H1 (cell line): ENCODE results near the gene PGRMC1. TPM values are rescaled to one million over a fixed set of nuclear protein-coding genes. Genes with fewer than 3 reads are reported as not detected.
A peak's percentile ranks its signal among the peaks of the same experiment; 100 is the strongest.

Experiments
- CTCF ChIA-PET: fragments of 300-600 bp; sonication (Branson Sonifier 250); formaldehyde crosslinking; loops from one replicate; lab custom pipeline; 2021; ENCODE audit not compliant: partially characterized antibody; lab: Charles Lee
- POLR2A ChIA-PET: fragments of 300-600 bp; sonication (Branson Sonifier 250); formaldehyde crosslinking; loops from one replicate; lab custom pipeline; 2021; ENCODE audit warnings: inconsistent platforms; ENCODE audit not compliant: partially characterized antibody; lab: Charles Lee
- DNase-seq, 2 experiments: peaks; one replicate each; pipeline versions ENCODE4 v3.0.0 to v3.0.0-alpha.2; 2010 to 2022; ENCODE audit warnings: low spot score in 2 of 2, low read depth in 1 of 2, mixed read lengths in 1 of 2
- FAIRE-seq: peaks from 2 replicates; lab custom pipeline; 2011; peaks lifted over from hg19 to GRCh38; lab: Jason Lieb, UNC
- H2AFZ ChIP-seq: 2 replicates; pipeline ENCODE4 v1.8.1; 2012; ENCODE audit warnings: low read length, inconsistent platforms
- H2AK5ac ChIP-seq: 2 replicates; pipeline ENCODE4 v1.6.1; 2013; ENCODE audit warnings: low read depth, low read length
- H2BK120ac ChIP-seq: replicated peaks from 2 replicates; pipeline ENCODE3; 2013; ENCODE audit warnings: low read depth, low read length, inconsistent platforms
- H2BK12ac ChIP-seq: 2 replicates; pipeline ENCODE4 v1.6.1; 2013; ENCODE audit warnings: low read depth, low read length
- H2BK15ac ChIP-seq: 2 replicates; pipeline ENCODE4 v1.6.1; 2013; ENCODE audit warnings: low read length
- H2BK20ac ChIP-seq: 2 replicates; pipeline ENCODE4 v1.6.1; 2013; ENCODE audit warnings: low read length
- H2BK5ac ChIP-seq: 2 replicates; pipeline ENCODE4 v1.6.1; 2013; ENCODE audit warnings: low read depth, low read length
- H3K14ac ChIP-seq: 2 replicates; pipeline ENCODE4 v1.6.1; 2013; ENCODE audit warnings: inconsistent platforms; ENCODE audit not compliant: insufficient read length
- H3K18ac ChIP-seq: 2 replicates; pipeline ENCODE4 v1.6.1; 2013; ENCODE audit warnings: low read length; ENCODE audit errors: extremely low read depth
- H3K23ac ChIP-seq: 2 replicates; pipeline ENCODE4 v1.6.1; 2013; ENCODE audit warnings: inconsistent platforms; ENCODE audit not compliant: insufficient read length
- H3K23me2 ChIP-seq: 2 replicates; pipeline ENCODE4 v1.6.1; 2013; ENCODE audit warnings: low read depth, low read length
- H3K27ac ChIP-seq: 2 replicates; pipeline ENCODE4 v1.6.1; 2011; ENCODE audit warnings: low read depth, low read length, inconsistent platforms
- H3K27me3 ChIP-seq, 4 experiments: replicated peaks in 1 of 4; 1 replicate in 1 of 4; 2 replicates in 3 of 4; pipeline versions ENCODE4 v1.6.1 to v1.8.1; 2011 to 2013; ENCODE audit warnings: low read length in 3 of 4, mild to moderate bottlenecking in 3 of 4, inconsistent platforms in 2 of 4, mixed read lengths in 2 of 4, moderate library complexity in 1 of 4; ENCODE audit not compliant: control insufficient read depth in 3 of 4, insufficient read depth in 3 of 4; ENCODE audit errors: extremely low read depth in 1 of 4
- H3K36me3 ChIP-seq, 4 experiments: 2 replicates each; pipeline versions ENCODE4 v1.6.1 to v1.8.1; 2011 to 2013; ENCODE audit warnings: mild to moderate bottlenecking in 4 of 4, low read length in 3 of 4, moderate library complexity in 2 of 4, control low read depth in 1 of 4, inconsistent platforms in 1 of 4; ENCODE audit not compliant: insufficient read depth in 4 of 4, control insufficient read depth in 2 of 4
- H3K4ac ChIP-seq: replicated peaks from 2 replicates; pipeline ENCODE3; 2013; ENCODE audit warnings: low read length, low read depth, mixed read lengths, inconsistent platforms; ENCODE audit not compliant: insufficient read length
- H3K4me1 ChIP-seq, 4 experiments: replicated peaks in 1 of 4; 1 replicate in 1 of 4; 2 replicates in 3 of 4; pipeline versions ENCODE4 v1.6.1 to v1.8.1; 2011 to 2013; ENCODE audit warnings: low read length in 3 of 4, inconsistent platforms in 2 of 4, mixed read lengths in 1 of 4; ENCODE audit not compliant: insufficient read depth in 4 of 4, control insufficient read depth in 3 of 4
- H3K4me2 ChIP-seq, 2 experiments: 2 replicates each; pipeline versions ENCODE4 v1.6.1 to v1.8.1; 2011 to 2013; ENCODE audit warnings: low read depth in 2 of 2, low read length in 2 of 2, control low read depth in 1 of 2, inconsistent platforms in 1 of 2, mild to moderate bottlenecking in 1 of 2; ENCODE audit not compliant: insufficient read depth in 1 of 2
- H3K4me3 ChIP-seq, 4 experiments: fragments of 200-600, 300-600 bp in 1 of 4; sonication (generic), shearing (Covaris generic), sonication (Bioruptor Twin) in 1 of 4; 2 replicates each; pipeline versions ENCODE4 v1.5.1 to v1.8.1; 2011 to 2016; ENCODE audit warnings: low read length in 4 of 4, low read depth in 3 of 4, control low read depth in 2 of 4, inconsistent platforms in 2 of 4, mild to moderate bottlenecking in 2 of 4, mixed read lengths in 1 of 4, moderate library complexity in 1 of 4; ENCODE audit not compliant: insufficient read depth in 2 of 4; ENCODE audit errors: extremely low read depth in 1 of 4
- H3K56ac ChIP-seq: replicated peaks from 2 replicates; pipeline ENCODE3; 2013; ENCODE audit warnings: low read depth, mild to moderate bottlenecking, mixed read lengths, low read length, inconsistent platforms; ENCODE audit not compliant: insufficient read length
- H3K79me1 ChIP-seq: 2 replicates; pipeline ENCODE4 v1.6.1; 2013; ENCODE audit warnings: low read depth, low read length, control low read depth
- H3K79me2 ChIP-seq, 2 experiments: 2 replicates each; pipeline versions ENCODE4 v1.6.1 to v1.8.1; 2012 to 2013; ENCODE audit warnings: low read length in 2 of 2, mild to moderate bottlenecking in 2 of 2, inconsistent platforms in 1 of 2; ENCODE audit not compliant: insufficient read depth in 2 of 2, control insufficient read depth in 1 of 2
- H3K9ac ChIP-seq, 4 experiments: replicated peaks in 1 of 4; 1 replicate in 1 of 4; 2 replicates in 3 of 4; pipeline versions ENCODE4 v1.6.1 to v1.8.1; 2011 to 2013; ENCODE audit warnings: low read depth in 3 of 4, low read length in 3 of 4, control low read depth in 2 of 4, mild to moderate bottlenecking in 2 of 4, moderate library complexity in 2 of 4, inconsistent platforms in 1 of 4; ENCODE audit errors: extremely low read depth in 1 of 4
- H3K9me3 ChIP-seq, 2 experiments: 2 replicates each; pipeline versions ENCODE4 v1.6.1 to v1.8.1; 2012 to 2013; ENCODE audit warnings: mild to moderate bottlenecking in 2 of 2, moderate library complexity in 2 of 2, control low read depth in 1 of 2, inconsistent platforms in 1 of 2, low read depth in 1 of 2, low read length in 1 of 2, mixed read lengths in 1 of 2; ENCODE audit not compliant: insufficient read depth in 2 of 2
- H4K20me1 ChIP-seq, 2 experiments: replicated peaks in 1 of 2; 2 replicates each; pipeline versions ENCODE3 to v1.8.1; 2011 to 2013; ENCODE audit warnings: inconsistent platforms in 2 of 2, low read length in 2 of 2, mild to moderate bottlenecking in 1 of 2; ENCODE audit not compliant: insufficient read depth in 2 of 2, control insufficient read depth in 1 of 2
- H4K5ac ChIP-seq: 2 replicates; pipeline ENCODE4 v1.6.1; 2013; ENCODE audit warnings: low read length, low read depth, mixed read lengths, inconsistent platforms; ENCODE audit not compliant: insufficient read length
- H4K8ac ChIP-seq: 2 replicates; pipeline ENCODE4 v1.8.0; 2013; ENCODE audit warnings: mild to moderate bottlenecking, moderate library complexity, low read length, inconsistent platforms; ENCODE audit not compliant: insufficient read depth; ENCODE audit errors: extremely low read depth
- H4K91ac ChIP-seq: replicated peaks from 2 replicates; pipeline ENCODE3; 2013; ENCODE audit warnings: low read length, mixed read lengths, inconsistent platforms; ENCODE audit not compliant: insufficient read length
- EZH2 ChIP-seq: fragments of 200-600 bp; sonication (generic); IDR thresholded peaks from 2 replicates; pipeline ENCODE4 v1.7.1; 2012; ENCODE audit warnings: low read depth, mild to moderate bottlenecking, moderate library complexity, low read length, inconsistent platforms; ENCODE audit not compliant: severe bottlenecking
- YY1 ChIP-seq: IDR thresholded peaks from 2 replicates; pipeline ENCODE4 v1.6.1; 2011; ENCODE audit warnings: low read depth, mild to moderate bottlenecking, low read length
- WGBS, 2 experiments: shearing (Covaris generic) in 1 of 2; methylation state at CpG; one replicate each; pipeline versions ENCODE4 v1.1.6 to v1.1.7; 2013 to 2015; ENCODE audit warnings: low lambda C conversion rate in 2 of 2, mixed read lengths in 2 of 2, inconsistent platforms in 1 of 2, low coverage in 1 of 2, missing lambda C conversion rate in 1 of 2; ENCODE audit not compliant: insufficient replicate concordance in 2 of 2, insufficient coverage in 1 of 2, insufficient read length in 1 of 2; ENCODE audit errors: extremely low coverage in 1 of 2, missing lambda C conversion rate in 1 of 2; 5-methylcytosine and 5-hydroxymethylcytosine counted together
- polyA plus RNA-seq, 7 experiments: library from polyadenylated mRNA; depleted of rRNA in 3 of 7; stranded (reverse) in 5 of 7; unstranded in 2 of 7; fragments of >200 nt in 5 of 7; fragments of 200-250 nt in 2 of 7; gene quantifications; 1 replicate in 5 of 7; 2 replicates in 1 of 7; 4 replicates in 1 of 7; pipeline versions ENCODE4 v1.2.1 to v1.2.3, GENCODE V29; 2011 to 2013; ENCODE audit warnings: missing spikeins in 2 of 7, mixed read lengths in 2 of 7
- total RNA-seq: library from RNA; stranded (reverse); fragmentation: NEBNext Ultra II Directional; extraction: Animal tissue kit (Norgen Biotek cat#: 25700); gene quantifications from 2 replicates; pipeline ENCODE4 v1.2.1, GENCODE V29; 2021
- TF ChIP-seq, protein P1 (sequence below), 3 experiments: IDR thresholded peaks; 1 replicate in 2 of 3; 2 replicates in 1 of 3; pipeline versions ENCODE4 v1.5.1 to v1.6.1; 2011; ENCODE audit warnings: low read length in 3 of 3, mild to moderate bottlenecking in 3 of 3, inconsistent platforms in 2 of 3, low read depth in 1 of 3, moderate library complexity in 1 of 3; ENCODE audit not compliant: insufficient read depth in 1 of 3; ENCODE audit errors: control extremely low read depth in 1 of 3

Gene PGRMC1
- total and polyA plus RNA-seq, 2 of the 8 experiments (the other 6 are each of a cell fraction or from before 2014, with no cell fraction given), result 127 to 248 TPM

DNA sequence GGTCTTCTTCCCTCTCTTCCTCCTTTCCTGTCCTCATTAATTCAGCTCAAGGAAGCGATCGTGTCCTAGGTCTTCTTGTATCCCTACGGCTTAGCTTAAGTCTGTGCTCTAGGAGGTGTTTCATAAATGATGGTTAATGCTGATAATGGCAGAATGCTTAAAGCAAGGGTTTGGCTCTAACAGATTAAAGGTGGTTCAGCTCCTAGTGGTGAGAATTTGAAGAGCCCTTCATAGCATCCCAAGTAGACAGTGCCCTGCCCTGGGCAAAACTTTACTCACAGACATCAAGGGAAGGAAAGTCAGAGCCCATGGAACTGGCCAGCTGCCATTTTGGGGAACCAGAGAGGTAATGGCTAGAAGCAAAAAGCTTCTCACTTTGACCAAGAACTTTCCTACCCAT is 47.0 kb upstream of the PGRMC1 start:
- no peak overlapping the region for H4K5ac ChIP-seq
- H3K27me3 ChIP-seq, result no peaks in the 10 kb centered on the region
- WGBS, 2 experiments, result 95% methylated on average over 3 of the region's 3 CpGs; no CpG with 5 or more reads in 1 of the 2 experiments
- H2AFZ ChIP-seq, result no peak overlapping the region
- DNase-seq (no peak), FAIRE-seq (no peak)
- H4K8ac ChIP-seq, result no peak overlapping the region
- H3K4ac ChIP-seq, result no peak overlapping the region
- no peak overlapping the region for H3K56ac ChIP-seq
- no peak overlapping the region for H3K23ac ChIP-seq
- no peaks in the 10 kb centered on the region for H3K79me1 ChIP-seq
- H3K18ac ChIP-seq, result no peak overlapping the region
- H2BK20ac ChIP-seq, result no peak overlapping the region
- H2BK15ac ChIP-seq, result no peak overlapping the region
- ChIA-PET CTCF (interaction anchor here (0.6 to 1.8 kb wide), 4 partner anchors 45 to 737 kb away, joined by 3 to 8 read pairs (median 4); no protein-coding TSS in a partner anchor), POLR2A (no interaction called here)
- no peaks in the 10 kb centered on the region for H3K4me1 ChIP-seq
- H3K9ac ChIP-seq, result no peak overlapping the region
- no peaks in the 10 kb centered on the region for H3K9me3 ChIP-seq
- H2BK12ac ChIP-seq, result no peak overlapping the region
- H2BK120ac ChIP-seq, result no peak overlapping the region
- H4K91ac ChIP-seq, result no peak overlapping the region
- no peak for TF ChIP-seq EZH2
- TF ChIP-seq, protein P1, sequence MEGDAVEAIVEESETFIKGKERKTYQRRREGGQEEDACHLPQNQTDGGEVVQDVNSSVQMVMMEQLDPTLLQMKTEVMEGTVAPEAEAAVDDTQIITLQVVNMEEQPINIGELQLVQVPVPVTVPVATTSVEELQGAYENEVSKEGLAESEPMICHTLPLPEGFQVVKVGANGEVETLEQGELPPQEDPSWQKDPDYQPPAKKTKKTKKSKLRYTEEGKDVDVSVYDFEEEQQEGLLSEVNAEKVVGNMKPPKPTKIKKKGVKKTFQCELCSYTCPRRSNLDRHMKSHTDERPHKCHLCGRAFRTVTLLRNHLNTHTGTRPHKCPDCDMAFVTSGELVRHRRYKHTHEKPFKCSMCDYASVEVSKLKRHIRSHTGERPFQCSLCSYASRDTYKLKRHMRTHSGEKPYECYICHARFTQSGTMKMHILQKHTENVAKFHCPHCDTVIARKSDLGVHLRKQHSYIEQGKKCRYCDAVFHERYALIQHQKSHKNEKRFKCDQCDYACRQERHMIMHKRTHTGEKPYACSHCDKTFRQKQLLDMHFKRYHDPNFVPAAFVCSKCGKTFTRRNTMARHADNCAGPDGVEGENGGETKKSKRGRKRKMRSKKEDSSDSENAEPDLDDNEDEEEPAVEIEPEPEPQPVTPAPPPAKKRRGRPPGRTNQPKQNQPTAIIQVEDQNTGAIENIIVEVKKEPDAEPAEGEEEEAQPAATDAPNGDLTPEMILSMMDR (IDR thresholded peaks at IDR 0.05; ENCODE audit: control extremely low read depth in 1 of 3, insufficient read depth in 1 of 3, low read depth in 1 of 3, low read length in 3 of 3), result peak in 1 of 3 experiments; percentile 11; a peak in 1 of 4 replicates
- peak; percentile 27; the same call in 1 of the 2 replicates for TF ChIP-seq YY1
- no peak overlapping the region for H3K4me3 ChIP-seq
- no peak overlapping the region for H2BK5ac ChIP-seq
- H3K36me3 ChIP-seq, result no peaks in the 10 kb centered on the region
- H3K14ac ChIP-seq, result no peak overlapping the region
- no peaks in the 10 kb centered on the region for H3K79me2 ChIP-seq
- no peak overlapping the region for H3K4me2 ChIP-seq
- no peak overlapping the region for H2AK5ac ChIP-seq
- H3K23me2 ChIP-seq, result no peaks in the 10 kb centered on the region
- no peak overlapping the region for H3K27ac ChIP-seq
- no peaks in the 10 kb centered on the region for H4K20me1 ChIP-seq
